ENCODE data around the gene GSTT2.
"Not testable (repeated sequence)": the region's sequence is repeated elsewhere in the genome, so short reads cannot be mapped to it uniquely, and the experiment has no call there.

DNA sequence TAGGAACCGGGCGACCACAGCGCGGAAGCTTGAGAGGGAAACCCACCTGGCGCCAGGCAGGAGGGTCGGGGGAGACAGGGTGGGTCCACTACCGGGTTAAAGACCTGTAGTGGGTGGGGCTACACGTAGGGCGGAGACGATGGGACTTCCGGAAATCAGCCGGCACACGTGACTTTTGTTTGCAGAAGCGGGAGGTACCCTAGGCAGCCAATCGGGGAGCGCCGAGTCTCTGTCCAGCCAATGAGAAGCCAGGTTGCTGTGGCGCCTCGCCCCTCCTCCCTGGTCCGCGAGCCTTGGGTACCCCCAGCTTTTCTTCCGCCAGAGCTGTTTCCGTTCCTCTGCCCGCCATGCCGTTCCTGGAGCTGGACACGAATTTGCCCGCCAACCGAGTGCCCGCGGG, 13.4 kb upstream of the GSTT2 start, which contains the start of gene DDTL:
- TF ChIP-seq POLR2A (IDR thresholded peaks at IDR 0.05; ENCODE audit: low read length); GATA1 (IDR thresholded peaks at IDR 0.05; ENCODE audit: low read depth, low read length): not testable (repeated sequence)

Measured in erythroblast (primary cell).